ENCODE results near the gene UBL4A.

UBL4A gene

GRCh38 chrX:154486396-154487207 lies at the start of gene UBL4A:
TSS of gene UBL4A (minus strand) at chrX:154486615. CDS start at chrX:154486584, 31 bp downstream.
- TF ChIP-seq CTCF (IDR thresholded peaks at IDR 0.05), result no peak
- peak within 1 kb of the TSS; percentile 73 for H3K27ac ChIP-seq
- H3K36me3 ChIP-seq, result no peaks in the 10 kb centered on the region
- peaks cover 41 to 46% of the 10 kb centered on the region in 2 experiments for H3K4me1 ChIP-seq (ENCODE audit: control insufficient read depth in 1 of 2, insufficient read depth in 1 of 2, low read depth in 1 of 2, low read length in 1 of 2)
- peak within 1 kb of the TSS; percentile 66 for H3K4me3 ChIP-seq (ENCODE audit: low read depth in 1 of 2, low read length in 1 of 2)
- no peaks in the 10 kb centered on the region for H3K27me3 ChIP-seq
- no peaks in the 10 kb centered on the region for H3K9me3 ChIP-seq

GRCh38 chrX:154535892-154536291 lies 49.5 kb upstream of the UBL4A start:
- Histone ChIP-seq H3K27me3 (no peaks in the 10 kb centered on the region), H3K27ac (peak overlapping the region; percentile 76), H3K36me3 (peaks cover 53% of the 10 kb centered on the region), H3K4me3 (ENCODE audit: low read depth in 1 of 2, low read length in 1 of 2) (no peak overlapping the region), H3K4me1 (ENCODE audit: control insufficient read depth in 1 of 2, insufficient read depth in 1 of 2, low read depth in 1 of 2, low read length in 1 of 2) (peaks cover 38 to 47% of the 10 kb centered on the region in 2 experiments), H3K9me3 (no peaks in the 10 kb centered on the region)
- no peak for TF ChIP-seq CTCF (IDR thresholded peaks at IDR 0.05)

GRCh38 chrX:154534526-154535322 lies 48.3 kb upstream of the UBL4A start:
- no peak overlapping the region for H3K4me3 ChIP-seq (ENCODE audit: low read depth in 1 of 2, low read length in 1 of 2)
- peak overlapping the region; percentile 76 for H3K27ac ChIP-seq
- H3K36me3 ChIP-seq, result peaks cover 62% of the 10 kb centered on the region
- H3K9me3 ChIP-seq, result no peaks in the 10 kb centered on the region
- peak; percentile 98 for TF ChIP-seq CTCF (IDR thresholded peaks at IDR 0.05)
- peaks cover 26 to 35% of the 10 kb centered on the region in 2 experiments for H3K4me1 ChIP-seq (ENCODE audit: control insufficient read depth in 1 of 2, insufficient read depth in 1 of 2, low read depth in 1 of 2, low read length in 1 of 2)
- H3K27me3 ChIP-seq, result no peaks in the 10 kb centered on the region

GRCh38 chrX:154532690-154533089 lies 46.3 kb upstream of the UBL4A start:
- TF ChIP-seq CTCF (IDR thresholded peaks at IDR 0.05), result no peak
- Histone ChIP-seq H3K27me3 (no peaks in the 10 kb centered on the region), H3K4me1 (ENCODE audit: control insufficient read depth in 1 of 2, insufficient read depth in 1 of 2, low read depth in 1 of 2, low read length in 1 of 2) (peaks cover 17% of the 10 kb centered on the region in 2 experiments), H3K9me3 (no peaks in the 10 kb centered on the region), H3K27ac (no peak overlapping the region), H3K4me3 (ENCODE audit: low read depth in 1 of 2, low read length in 1 of 2) (no peak overlapping the region), H3K36me3 (peaks cover 62% of the 10 kb centered on the region)

GRCh38 chrX:154531626-154532025 lies 45.2 kb upstream of the UBL4A start:
- TF ChIP-seq CTCF (IDR thresholded peaks at IDR 0.05), result no peak
- no peak overlapping the region for H3K4me3 ChIP-seq (ENCODE audit: low read depth in 1 of 2, low read length in 1 of 2)
- H3K9me3 ChIP-seq, result no peaks in the 10 kb centered on the region
- peaks cover 24 to 27% of the 10 kb centered on the region in 2 experiments for H3K4me1 ChIP-seq (ENCODE audit: control insufficient read depth in 1 of 2, insufficient read depth in 1 of 2, low read depth in 1 of 2, low read length in 1 of 2)
- peaks cover 62% of the 10 kb centered on the region for H3K36me3 ChIP-seq
- H3K27me3 ChIP-seq, result no peaks in the 10 kb centered on the region
- H3K27ac ChIP-seq, result no peak overlapping the region
